Prostate gland (tissue), 2 donors: ENCODE measurements around the gene CNBD2.
"Not testable (repeated sequence)": the region's sequence is repeated elsewhere in the genome, so short reads cannot be mapped to it uniquely, and the experiment has no call there.

Source experiments
- CTCF ChIP-seq, 4 experiments: fragments of 200-600 bp in 2 of 4; fragments of 450-650 bp in 2 of 4; sonication (generic) in 2 of 4; IDR thresholded peaks; 1 replicate in 3 of 4; 2 replicates in 1 of 4; pipeline ENCODE4 v1.5.1; 2016 to 2019; ENCODE audit warnings: antibody characterized with exemption in 4 of 4, mild to moderate bottlenecking in 2 of 4, moderate library complexity in 2 of 4
- POLR2A ChIP-seq: fragments of 450-650 bp; IDR thresholded peaks from one replicate; pipeline ENCODE4 v1.6.1; 2016; ENCODE audit warnings: antibody characterized with exemption, mild to moderate bottlenecking
- POLR2AphosphoS5 ChIP-seq: sonication (generic); formaldehyde crosslinking; IDR thresholded peaks from one replicate; pipeline ENCODE4 v1.6.1; 2017; ENCODE audit warnings: antibody characterized with exemption

GRCh38 chr20:36026131-36026530 is 57.7 kb downstream of the CNBD2 start:
- TF ChIP-seq CTCF (IDR thresholded peaks at IDR 0.05); POLR2AphosphoS5; POLR2A: not testable (repeated sequence)
